ENCODE results near the gene ADIG. TPM values are rescaled to one million over a fixed set of nuclear protein-coding genes. Genes with fewer than 3 reads are reported as not detected.

The ADIG gene
- total and polyA plus RNA-seq, 4 donors = not detected

GRCh38 chr20:38617011-38617829 is 36.2 kb downstream of the ADIG start:
- WGBS, 2 donors = 69 to 74% methylated on average over 16 of the region's 16 CpGs

DNA sequence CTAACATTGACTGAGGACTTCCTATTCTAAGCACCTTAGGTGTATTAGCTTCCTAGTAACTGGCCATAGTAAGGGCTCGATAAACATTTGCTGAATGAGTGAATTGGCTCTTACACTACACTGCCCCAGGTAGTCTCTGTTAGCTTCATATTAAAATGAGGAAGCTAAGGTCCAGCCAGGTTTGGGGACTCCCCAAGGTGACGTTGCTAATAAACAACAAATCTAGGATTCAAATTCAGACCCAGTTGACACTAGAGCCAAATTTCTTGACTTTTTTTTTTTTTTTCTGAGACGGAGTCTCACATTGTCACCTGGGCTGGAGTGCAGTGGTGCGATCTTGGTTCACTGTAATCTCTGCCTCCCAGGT is 36.8 kb downstream of the ADIG start:
- intact Hi-C loops (cut with DNase I) = no loop called here
- H3K4me3 ChIP-seq (ENCODE audit: low read length in 2 of 2) = no peak overlapping the region
- no peaks in the 10 kb centered on the region for H3K36me3 ChIP-seq (ENCODE audit: control insufficient read depth in 1 of 2, insufficient read depth in 2 of 2, low read length in 1 of 2)
- no peaks in the 10 kb centered on the region for H3K4me1 ChIP-seq (ENCODE audit: control insufficient read depth in 1 of 2, insufficient read depth in 2 of 2, low read length in 2 of 2)
- DNase-seq = no peak
- H3K9me3 ChIP-seq (ENCODE audit: control insufficient read depth, low read length) = no peaks in the 10 kb centered on the region
- no peak for ATAC-seq (ENCODE audit: low FRiP score)
- 90 to 94% methylated on average over 4 of the region's 4 CpGs for WGBS, 2 donors
- no peak overlapping the region for H3K27ac ChIP-seq (ENCODE audit: low read depth in 1 of 2, low read length in 2 of 2)
- H3K27me3 ChIP-seq (ENCODE audit: control insufficient read depth in 1 of 2, insufficient read depth in 2 of 2, low read length in 1 of 2) = no peaks in the 10 kb centered on the region

More at GRCh38 chr20:38617011-38617829, 36.2 kb downstream of the ADIG start:
- ATAC-seq (ENCODE audit: low FRiP score) = no peak
- Histone ChIP-seq H3K27ac (ENCODE audit: low read depth in 1 of 2, low read length in 2 of 2) (no peak overlapping the region), H3K27me3 (ENCODE audit: control insufficient read depth in 1 of 2, insufficient read depth in 2 of 2, low read length in 1 of 2) (no peaks in the 10 kb centered on the region), H3K9me3 (ENCODE audit: control insufficient read depth, low read length) (no peaks in the 10 kb centered on the region), H3K4me1 (ENCODE audit: control insufficient read depth in 1 of 2, insufficient read depth in 2 of 2, low read length in 2 of 2) (no peaks in the 10 kb centered on the region), H3K36me3 (ENCODE audit: control insufficient read depth in 1 of 2, insufficient read depth in 2 of 2, low read length in 1 of 2) (no peaks in the 10 kb centered on the region), H3K4me3 (ENCODE audit: low read length in 2 of 2) (no peak overlapping the region)
- no peak for DNase-seq
- intact Hi-C loops (cut with DNase I) = no loop called here

GRCh38 chr20:38620441-38620840 is 39.4 kb downstream of the ADIG start:
- no peaks in the 10 kb centered on the region for H3K4me1 ChIP-seq (ENCODE audit: control insufficient read depth in 1 of 2, insufficient read depth in 2 of 2, low read length in 2 of 2)
- no peak for DNase-seq
- no peak for ATAC-seq (ENCODE audit: low FRiP score)
- peaks cover 0 to 2% of the 10 kb centered on the region in 2 donors for H3K27me3 ChIP-seq (ENCODE audit: control insufficient read depth in 1 of 2, insufficient read depth in 2 of 2, low read length in 1 of 2)
- intact Hi-C loops (cut with DNase I) = no loop called here
- H3K9me3 ChIP-seq (ENCODE audit: control insufficient read depth, low read length) = peaks cover 5% of the 10 kb centered on the region
- H3K4me3 ChIP-seq (ENCODE audit: low read length in 2 of 2) = no peak overlapping the region
- no peak overlapping the region for H3K27ac ChIP-seq (ENCODE audit: low read depth in 1 of 2, low read length in 2 of 2)
- H3K36me3 ChIP-seq (ENCODE audit: control insufficient read depth in 1 of 2, insufficient read depth in 2 of 2, low read length in 1 of 2) = no peaks in the 10 kb centered on the region
- WGBS, 2 donors = 51% methylated on average over 9 of the region's 9 CpGs

- intact Hi-C loops (cut with DNase I) = no loop called here
- Histone ChIP-seq H3K4me3 (ENCODE audit: low read length in 2 of 2) (no peak overlapping the region), H3K36me3 (ENCODE audit: control insufficient read depth in 1 of 2, insufficient read depth in 2 of 2, low read length in 1 of 2) (no peaks in the 10 kb centered on the region)
Measured at GRCh38 chr20:38623061-38623460, 42.1 kb downstream of the ADIG start.

DNA sequence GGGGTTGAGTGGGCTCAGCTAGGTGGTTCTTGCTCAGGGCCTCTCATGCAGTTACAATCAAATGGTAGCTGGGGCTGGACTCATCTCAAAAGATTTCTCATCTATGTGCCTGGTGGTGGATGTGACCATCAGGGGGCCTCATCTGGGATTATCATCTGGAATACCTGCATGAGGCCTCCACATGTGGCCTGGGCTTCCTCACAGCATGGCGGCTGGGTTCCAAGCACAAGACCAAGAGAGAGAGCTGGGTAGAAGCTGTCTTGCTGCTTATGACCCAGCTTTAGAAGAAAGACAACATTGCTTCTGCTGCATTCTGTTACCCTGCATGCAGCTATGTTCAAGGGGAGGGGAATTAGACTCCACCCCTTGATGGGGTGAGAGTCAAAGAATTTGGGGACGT is 43.1 kb downstream of the ADIG start:
- intact Hi-C loops (cut with DNase I) = no loop called here
- no peaks in the 10 kb centered on the region for H3K4me1 ChIP-seq (ENCODE audit: control insufficient read depth in 1 of 2, insufficient read depth in 2 of 2, low read length in 2 of 2)
- DNase-seq (no peak), ATAC-seq (ENCODE audit: low FRiP score) (no peak)
- no peak overlapping the region for H3K4me3 ChIP-seq (ENCODE audit: low read length in 2 of 2)
- peaks cover 5% of the 10 kb centered on the region for H3K9me3 ChIP-seq (ENCODE audit: control insufficient read depth, low read length)
- WGBS, 2 donors = 78 to 91% methylated on average over 2 of the region's 2 CpGs
- peaks cover 0 to 2% of the 10 kb centered on the region in 2 donors for H3K27me3 ChIP-seq (ENCODE audit: control insufficient read depth in 1 of 2, insufficient read depth in 2 of 2, low read length in 1 of 2)
- H3K27ac ChIP-seq (ENCODE audit: low read depth in 1 of 2, low read length in 2 of 2) = no peak overlapping the region
- H3K36me3 ChIP-seq (ENCODE audit: control insufficient read depth in 1 of 2, insufficient read depth in 2 of 2, low read length in 1 of 2) = no peaks in the 10 kb centered on the region

More at GRCh38 chr20:38623061-38623460, 42.1 kb downstream of the ADIG start:
- ATAC-seq (ENCODE audit: low FRiP score) = no peak
- H3K27me3 ChIP-seq (ENCODE audit: control insufficient read depth in 1 of 2, insufficient read depth in 2 of 2, low read length in 1 of 2) = peaks cover 0 to 2% of the 10 kb centered on the region in 2 donors
- H3K9me3 ChIP-seq (ENCODE audit: control insufficient read depth, low read length) = peaks cover 5% of the 10 kb centered on the region
- DNase-seq = no peak
- no peak overlapping the region for H3K27ac ChIP-seq (ENCODE audit: low read depth in 1 of 2, low read length in 2 of 2)
- no peaks in the 10 kb centered on the region for H3K4me1 ChIP-seq (ENCODE audit: control insufficient read depth in 1 of 2, insufficient read depth in 2 of 2, low read length in 2 of 2)
- WGBS, 2 donors = 61 to 68% methylated on average over 4 of the region's 4 CpGs

DNA sequence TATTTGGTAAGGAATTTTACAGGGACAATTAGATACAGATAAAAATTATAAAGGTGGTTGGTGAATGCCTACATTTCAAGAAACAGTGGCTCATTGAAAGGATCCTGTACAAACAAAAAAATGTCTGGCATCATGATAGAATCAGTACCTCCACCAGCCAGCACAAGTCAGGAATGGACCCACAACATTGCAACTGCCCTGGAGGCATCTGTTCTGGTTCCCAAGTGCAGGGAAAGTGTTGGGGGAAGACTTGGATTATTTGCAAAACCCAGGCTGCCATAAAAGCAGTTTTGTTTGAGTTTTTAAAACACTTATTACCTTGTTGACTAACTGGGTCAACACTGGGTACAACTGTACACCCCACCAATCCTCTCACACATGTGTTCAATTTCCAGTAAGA is 44.9 kb downstream of the ADIG start:
- peaks cover 5% of the 10 kb centered on the region for H3K9me3 ChIP-seq (ENCODE audit: control insufficient read depth, low read length)
- no peaks in the 10 kb centered on the region for H3K36me3 ChIP-seq (ENCODE audit: control insufficient read depth in 1 of 2, insufficient read depth in 2 of 2, low read length in 1 of 2)
- H3K27me3 ChIP-seq (ENCODE audit: control insufficient read depth in 1 of 2, insufficient read depth in 2 of 2, low read length in 1 of 2) = peaks cover 0 to 2% of the 10 kb centered on the region in 2 donors
- ATAC-seq (ENCODE audit: low FRiP score) = no peak
- intact Hi-C loops (cut with DNase I) = no loop called here
- H3K4me3 ChIP-seq (ENCODE audit: low read length in 2 of 2) = no peak overlapping the region
- no peak overlapping the region for H3K27ac ChIP-seq (ENCODE audit: low read depth in 1 of 2, low read length in 2 of 2)
- no peak for DNase-seq
- H3K4me1 ChIP-seq (ENCODE audit: control insufficient read depth in 1 of 2, insufficient read depth in 2 of 2, low read length in 2 of 2) = no peaks in the 10 kb centered on the region

DNA sequence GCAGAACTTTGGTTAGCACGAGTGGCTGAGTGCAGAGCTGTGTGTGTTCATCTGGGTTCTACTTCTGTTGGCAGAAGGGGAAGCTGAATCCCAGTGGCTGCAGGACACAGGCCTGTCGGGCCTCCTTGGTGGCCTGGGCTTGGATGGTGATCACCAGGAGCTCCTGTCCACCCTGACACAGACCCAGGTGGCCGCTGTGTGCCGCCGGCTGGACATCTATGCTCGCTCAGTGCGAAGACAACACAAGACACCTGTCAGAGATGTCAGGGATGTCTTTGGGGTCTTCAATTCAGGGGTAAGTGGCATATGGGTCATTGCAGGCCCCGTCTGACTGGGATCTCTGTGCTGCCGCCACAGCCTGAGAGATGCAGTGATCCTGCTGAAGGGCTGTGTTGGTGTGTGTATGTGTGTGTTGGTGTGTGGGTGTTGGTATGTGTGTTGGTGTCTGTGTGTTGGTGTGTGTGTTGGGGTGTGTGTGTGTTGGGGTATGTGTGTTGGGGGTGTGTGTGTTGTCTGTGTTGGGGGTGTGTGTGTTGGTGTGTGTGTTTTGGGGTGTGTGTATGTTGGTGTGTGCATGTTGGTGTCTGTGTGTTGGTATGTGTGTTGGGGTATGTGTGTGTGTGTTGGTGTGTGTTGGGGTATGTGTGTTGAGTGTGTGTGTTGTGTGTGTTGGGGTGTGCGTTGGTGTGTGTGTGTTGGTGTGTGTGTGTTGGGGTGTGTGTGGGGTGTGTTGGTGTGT is 46.1 kb downstream of the ADIG start:
- Histone ChIP-seq H3K27ac (ENCODE audit: low read depth in 1 of 2, low read length in 2 of 2) (no peak overlapping the region), H3K9me3 (ENCODE audit: control insufficient read depth, low read length) (peaks cover 5% of the 10 kb centered on the region), H3K4me1 (ENCODE audit: control insufficient read depth in 1 of 2, insufficient read depth in 2 of 2, low read length in 2 of 2) (no peaks in the 10 kb centered on the region), H3K27me3 (ENCODE audit: control insufficient read depth in 1 of 2, insufficient read depth in 2 of 2, low read length in 1 of 2) (peaks cover 0 to 2% of the 10 kb centered on the region in 2 donors), H3K4me3 (ENCODE audit: low read length in 2 of 2) (no peak overlapping the region), H3K36me3 (ENCODE audit: control insufficient read depth in 1 of 2, insufficient read depth in 2 of 2, low read length in 1 of 2) (no peaks in the 10 kb centered on the region)
- 86 to 87% methylated on average over 10 of the region's 10 CpGs for WGBS, 2 donors
- intact Hi-C loops (cut with DNase I) = no loop called here
- no peak for ATAC-seq (ENCODE audit: low FRiP score)
- no peak for DNase-seq

DNA sequence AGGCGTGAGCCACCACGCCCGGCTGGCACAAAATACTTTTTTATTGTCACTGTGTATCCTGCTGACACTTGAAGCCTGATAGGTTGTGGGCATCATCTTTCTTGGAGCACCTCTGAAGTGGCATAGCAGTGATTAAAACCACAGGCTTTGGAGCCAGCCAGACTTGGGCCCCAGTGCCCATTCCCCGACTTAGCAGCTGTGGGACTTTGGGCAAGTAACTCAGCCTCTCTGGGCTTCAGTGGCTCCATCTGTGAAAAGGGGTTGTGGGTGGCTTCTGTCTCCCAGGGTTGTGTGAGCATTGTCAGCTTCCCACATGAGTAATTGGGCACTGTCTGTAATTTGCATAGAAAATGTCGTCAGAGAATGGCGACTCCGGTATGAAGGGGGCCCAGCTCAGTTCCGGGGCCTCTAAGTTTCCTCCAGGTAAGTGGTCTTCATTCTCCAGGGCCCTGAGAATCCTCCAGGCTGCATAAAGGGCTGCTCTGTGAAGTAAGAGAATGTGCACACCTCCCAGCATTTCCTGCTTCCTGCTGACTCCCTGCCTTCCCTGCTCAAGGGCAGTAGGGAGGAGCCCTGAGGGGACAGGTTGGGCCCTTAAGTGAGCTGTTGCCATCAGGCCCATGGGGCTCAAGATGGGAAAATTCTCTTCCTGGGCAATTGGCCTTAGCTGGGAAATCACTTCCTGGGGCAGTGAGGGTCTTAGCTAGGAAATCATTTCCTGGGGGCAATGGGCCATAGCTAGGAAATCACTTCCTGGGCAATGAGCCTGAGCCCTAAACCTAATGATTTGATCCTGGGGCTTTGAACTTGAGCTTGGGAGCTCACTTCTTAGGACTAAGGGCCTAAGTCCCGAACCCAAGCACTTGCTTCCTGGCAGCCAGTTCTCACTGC is 47.8 kb downstream of the ADIG start:
- intact Hi-C loops (cut with DNase I) = no loop called here
- Histone ChIP-seq H3K4me1 (ENCODE audit: control insufficient read depth in 1 of 2, insufficient read depth in 2 of 2, low read length in 2 of 2) (no peaks in the 10 kb centered on the region), H3K4me3 (ENCODE audit: low read length in 2 of 2) (no peak overlapping the region), H3K27me3 (ENCODE audit: control insufficient read depth in 1 of 2, insufficient read depth in 2 of 2, low read length in 1 of 2) (peaks cover 0 to 2% of the 10 kb centered on the region in 2 donors), H3K9me3 (ENCODE audit: control insufficient read depth, low read length) (peaks cover 5% of the 10 kb centered on the region), H3K27ac (ENCODE audit: low read depth in 1 of 2, low read length in 2 of 2) (no peak overlapping the region), H3K36me3 (ENCODE audit: control insufficient read depth in 1 of 2, insufficient read depth in 2 of 2, low read length in 1 of 2) (no peaks in the 10 kb centered on the region)
- ATAC-seq (ENCODE audit: low FRiP score) (no peak), DNase-seq (no peak)
- WGBS, 2 donors = 83 to 88% methylated on average over 9 of the region's 9 CpGs

All from aorta (tissue), 5 donors.